HG02938 (cell line): ENCODE data around the gene TAS2R10.
A peak's percentile ranks its signal among the peaks of the same experiment; 100 is the strongest.
"Not testable (repeated sequence)": the region's sequence is repeated elsewhere in the genome, so short reads cannot be mapped to it uniquely, and the experiment has no call there.

Source experiments
- ATAC-seq: cut with Tn5 transposase; IDR thresholded peaks from one replicate; pipeline ENCODE4 v1.9.1; 2021; ENCODE audit warnings: mild to moderate bottlenecking, moderate library complexity; ENCODE audit not compliant: unreplicated experiment

Gene TAS2R10, protein sequence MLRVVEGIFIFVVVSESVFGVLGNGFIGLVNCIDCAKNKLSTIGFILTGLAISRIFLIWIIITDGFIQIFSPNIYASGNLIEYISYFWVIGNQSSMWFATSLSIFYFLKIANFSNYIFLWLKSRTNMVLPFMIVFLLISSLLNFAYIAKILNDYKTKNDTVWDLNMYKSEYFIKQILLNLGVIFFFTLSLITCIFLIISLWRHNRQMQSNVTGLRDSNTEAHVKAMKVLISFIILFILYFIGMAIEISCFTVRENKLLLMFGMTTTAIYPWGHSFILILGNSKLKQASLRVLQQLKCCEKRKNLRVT

DNA sequence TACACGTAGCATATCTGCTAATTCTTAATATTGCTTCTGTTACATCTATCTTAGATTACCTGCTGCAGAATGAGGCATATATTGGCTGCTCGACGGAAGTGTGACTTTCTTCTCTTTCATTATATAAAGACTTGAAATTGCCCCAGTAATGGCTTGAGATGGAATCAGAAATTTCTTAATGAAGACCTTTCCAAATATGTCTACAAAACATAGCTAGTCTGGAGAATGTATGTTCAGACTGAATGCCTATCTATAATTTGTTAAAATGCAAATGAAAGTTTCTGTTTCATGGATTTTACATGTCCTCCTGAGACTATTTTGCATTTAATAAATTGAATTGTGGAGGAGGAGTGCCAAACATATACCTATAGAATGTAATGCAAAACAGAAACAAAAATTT is at the start of gene TAS2R10:
Gene TAS2R10 (minus strand): TSS at position 101 of the 400 bp plus-strand sequence. CDS start 89 bp downstream, at position 12.
- no peak for ATAC-seq

DNA sequence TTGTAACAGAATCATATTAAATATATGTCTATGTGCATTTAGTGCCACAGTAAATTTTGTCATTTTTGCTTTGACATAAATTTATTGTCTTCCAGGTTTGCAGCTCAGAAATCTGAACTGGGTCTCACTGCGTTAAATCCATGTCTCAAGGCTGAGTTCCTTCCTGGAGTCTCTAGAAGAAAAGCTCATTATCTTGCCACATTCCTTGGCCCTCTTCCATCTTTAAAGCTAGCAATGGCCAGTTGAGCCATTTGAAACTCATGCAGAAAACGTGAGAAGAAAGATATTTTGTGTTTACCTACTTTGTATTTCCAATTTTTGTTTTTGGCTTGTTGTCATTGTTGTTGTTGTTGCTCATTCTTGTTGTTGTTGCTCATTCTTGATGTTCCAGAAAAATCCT is 47.2 kb upstream of the TAS2R10 start:
- no peak for ATAC-seq

- no peak for ATAC-seq
Measured at GRCh38 chr12:10867381-10867780, 41.2 kb upstream of the TAS2R10 start.

GRCh38 chr12:10863512-10864218 is 37.5 kb upstream of the TAS2R10 start:
- ATAC-seq: no peak

GRCh38 chr12:10861366-10861765 is 35.2 kb upstream of the TAS2R10 start:
- ATAC-seq: no peak

DNA sequence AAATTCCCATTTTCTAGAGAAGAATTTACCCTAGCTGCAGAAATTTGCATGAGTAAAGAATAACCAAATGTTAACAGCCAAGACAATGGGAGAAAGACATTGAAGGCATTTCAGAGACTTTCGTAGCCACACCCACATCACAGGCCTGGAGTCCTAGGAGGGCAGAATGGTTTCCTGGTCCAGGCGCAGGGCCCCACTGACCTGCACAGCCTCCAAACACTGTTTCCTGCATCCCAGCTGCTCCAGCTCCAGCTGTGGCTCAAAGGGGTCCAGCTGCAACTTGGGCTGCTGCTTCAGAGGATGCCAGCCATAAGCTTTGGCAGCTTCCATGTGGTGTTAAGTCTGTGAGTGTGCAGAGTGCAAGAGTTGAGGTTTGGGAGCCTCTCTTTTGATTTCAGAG is 29.6 kb upstream of the TAS2R10 start:
- no peak for ATAC-seq

GRCh38 chr12:10853776-10854175 is 27.6 kb upstream of the TAS2R10 start:
- no peak for ATAC-seq

- no peak for ATAC-seq
Measured at GRCh38 chr12:10851243-10851858, 25.2 kb upstream of the TAS2R10 start.

DNA sequence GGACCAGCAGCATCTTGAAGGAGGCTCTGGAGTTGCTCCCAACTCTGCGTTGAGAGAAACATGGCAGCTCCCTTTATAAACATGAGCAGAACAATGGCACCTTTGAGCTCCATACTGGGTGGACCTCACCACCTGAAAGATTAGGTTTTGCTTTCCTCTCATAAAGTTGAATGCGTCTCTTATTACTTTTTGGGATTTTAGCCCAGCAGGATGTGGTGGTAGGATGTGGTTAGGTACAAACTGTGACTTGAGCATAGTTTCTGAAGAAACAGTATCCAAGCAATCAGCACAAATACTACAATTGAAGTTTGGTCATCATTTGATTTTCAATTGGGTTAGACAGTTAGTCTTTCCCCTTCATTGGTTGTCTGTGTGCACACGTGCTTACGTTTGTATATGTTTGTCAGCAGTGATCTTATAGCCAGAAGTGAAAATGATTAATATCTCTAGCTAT is 23.3 kb upstream of the TAS2R10 start, which contains the start of gene PRR4:
Gene PRR4 (minus strand): TSS at position 51 of the 454 bp plus-strand sequence. CDS start 38 bp downstream, at position 13.
- ATAC-seq: peak; percentile 60

GRCh38 chr12:10847744-10848143 is 21.6 kb upstream of the TAS2R10 start:
- ATAC-seq: no peak

DNA sequence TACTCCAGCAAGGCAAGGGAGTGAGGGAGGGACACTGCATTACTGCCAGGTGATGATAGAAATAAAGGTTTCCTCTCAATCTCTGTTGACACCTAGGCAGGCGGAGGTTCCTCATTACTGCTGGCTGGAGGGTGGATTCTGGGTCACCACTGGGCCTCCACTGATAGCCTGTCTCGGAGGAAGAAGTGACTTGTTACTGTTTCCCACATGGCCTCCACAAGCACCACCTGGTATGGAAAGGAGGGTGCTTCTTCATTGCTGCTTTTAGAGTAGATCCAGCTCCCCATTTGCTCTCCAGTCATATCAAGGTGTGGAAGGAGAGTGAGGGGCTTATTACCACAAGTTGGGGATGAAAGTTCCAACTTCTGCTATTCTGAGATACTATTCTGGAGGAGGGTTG is 16.7 kb upstream of the TAS2R10 start:
- no peak for ATAC-seq

DNA sequence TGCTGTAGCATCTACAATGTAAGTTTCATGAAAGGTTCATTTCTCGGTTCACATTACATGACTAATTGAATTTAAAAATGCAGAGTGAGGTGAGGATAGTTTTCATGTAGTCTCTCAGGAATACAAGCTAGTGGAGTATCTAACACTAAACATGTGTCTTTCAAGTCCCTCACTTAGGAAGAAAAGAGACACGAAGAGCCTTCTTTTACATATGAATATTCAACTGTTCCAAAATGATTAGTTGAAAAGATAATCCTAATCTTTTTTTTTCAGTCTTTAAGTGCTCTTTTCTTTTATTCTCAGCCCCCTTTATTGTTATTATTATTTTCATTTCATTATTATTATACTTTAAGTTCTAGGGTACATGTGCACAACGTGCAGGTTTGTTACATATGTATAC is 12.3 kb upstream of the TAS2R10 start:
- ATAC-seq: no peak

DNA sequence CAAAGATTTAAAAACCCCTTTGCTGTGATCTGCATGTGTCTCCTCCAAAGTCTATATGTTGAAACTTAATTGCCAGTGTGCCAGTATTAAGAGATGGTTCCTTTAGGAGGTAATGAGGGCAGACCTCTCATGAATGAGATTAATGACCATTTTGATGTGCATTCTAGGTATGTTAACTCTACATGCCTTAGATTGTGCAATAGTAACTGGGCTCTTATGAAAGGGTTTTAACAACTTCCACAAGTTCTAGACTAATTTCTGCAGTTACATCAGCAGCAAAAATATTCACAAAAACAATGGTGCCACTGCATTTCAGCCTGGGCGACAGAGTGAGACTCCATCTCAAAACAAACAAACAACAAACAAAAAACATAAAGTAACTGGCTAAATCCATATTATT is 3.8 kb upstream of the TAS2R10 start:
- no peak for ATAC-seq

DNA sequence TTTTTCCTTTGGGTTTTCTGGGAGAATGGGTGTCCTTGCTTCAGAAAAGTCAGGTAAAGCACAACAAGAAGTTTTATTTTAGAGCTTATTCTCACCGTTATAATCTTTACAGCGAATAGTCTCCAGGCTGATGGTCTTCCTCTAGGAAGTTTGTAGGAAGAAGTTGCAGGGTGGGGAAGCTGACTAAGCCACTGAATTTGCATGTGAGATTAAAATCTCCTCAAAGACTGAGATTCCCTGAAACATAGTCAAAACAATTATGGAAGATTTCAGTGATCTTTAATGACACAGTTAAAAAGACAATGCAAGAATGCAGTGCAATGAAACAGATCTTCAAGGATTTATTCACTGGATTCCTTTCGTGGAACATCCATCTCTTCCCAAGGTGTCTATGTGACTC is 1.2 kb downstream of the TAS2R10 start:
- ATAC-seq: no peak

DNA sequence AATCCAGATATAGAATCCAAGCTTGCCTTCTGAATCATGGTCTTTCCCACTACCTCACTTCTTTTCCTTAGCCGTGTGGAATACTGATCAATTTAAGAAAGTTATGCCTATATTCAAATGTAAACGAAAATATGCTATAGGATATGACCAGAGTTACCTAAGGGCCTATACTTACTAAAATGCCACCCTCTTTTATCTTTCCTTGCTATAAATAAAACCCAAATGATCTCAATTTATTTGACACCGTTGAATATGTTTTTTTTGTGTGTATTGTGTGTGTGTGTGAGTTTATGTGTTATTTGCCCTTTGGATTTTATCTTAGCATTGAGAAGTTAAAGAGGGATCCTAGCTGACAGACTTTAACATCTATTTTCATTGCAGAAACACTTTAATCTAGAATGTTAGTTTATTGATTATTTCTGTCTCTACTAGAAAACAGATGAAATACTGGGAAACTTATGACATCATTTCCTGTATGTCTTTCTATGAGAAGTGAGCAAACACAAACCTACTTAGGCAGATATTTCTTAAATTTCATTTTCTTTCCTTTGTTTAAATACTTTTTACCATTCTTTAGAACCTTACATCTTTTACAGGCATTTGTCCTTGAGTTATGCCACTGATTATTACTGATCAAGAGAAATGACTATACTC is 14.1 kb downstream of the TAS2R10 start:
- no peak for ATAC-seq

DNA sequence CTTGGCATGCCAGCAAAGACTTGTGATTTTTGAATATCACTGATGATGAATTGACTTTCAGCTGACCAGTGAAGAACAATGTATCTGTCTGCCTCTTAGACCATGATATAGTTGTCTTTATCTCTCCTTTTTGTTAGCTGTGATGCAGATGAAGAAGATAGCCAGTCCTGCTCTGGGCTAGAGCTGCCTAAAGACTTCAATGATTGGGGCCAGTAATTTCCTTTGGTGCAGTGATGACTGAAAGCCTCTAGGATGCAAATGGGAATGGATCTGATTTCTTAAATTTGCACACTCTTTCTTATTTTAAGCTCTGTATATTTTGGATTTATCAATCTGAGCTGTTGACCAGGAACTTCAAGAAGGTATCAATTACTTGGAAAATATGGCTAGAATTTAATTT is 16.1 kb downstream of the TAS2R10 start, which contains the start of gene TAS2R9:
Gene TAS2R9 (minus strand): TSS at position 101 of the 400 bp plus-strand sequence. CDS start 93 bp downstream, at position 8.
- ATAC-seq: no peak

DNA sequence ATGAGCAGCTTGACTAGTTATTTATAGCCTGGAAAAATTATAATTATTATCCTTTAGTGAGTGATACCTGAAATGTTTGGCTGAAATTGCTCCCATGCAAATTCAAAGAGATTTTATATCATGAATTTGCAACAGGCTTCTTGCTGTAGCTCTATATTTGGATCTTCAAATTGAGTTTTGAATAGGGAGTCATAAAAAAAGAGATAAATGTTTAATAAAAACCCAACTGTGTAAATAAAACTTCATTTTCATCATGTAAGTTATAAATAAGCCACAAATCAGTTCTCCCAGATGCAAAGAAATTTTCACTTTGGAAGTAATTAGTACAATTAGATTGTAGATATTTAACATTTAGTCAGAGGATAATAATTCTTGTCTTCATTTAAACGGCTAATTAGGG is 19.0 kb downstream of the TAS2R10 start, which contains the start of gene TAS2R8:
Gene TAS2R8 (minus strand): TSS at position 101 of the 400 bp plus-strand sequence. CDS start 306 bp downstream, outside the sequence.
- ATAC-seq: no peak

GRCh38 chr12:10802587-10802986 is 23.6 kb downstream of the TAS2R10 start, which contains the start of gene TAS2R7:
Gene TAS2R7 (minus strand): TSS chr12:10802627. CDS start chr12:10802570, 57 bp downstream.
- no peak for ATAC-seq

GRCh38 chr12:10801741-10802140 is 24.4 kb downstream of the TAS2R10 start:
- no peak for ATAC-seq

- no peak for ATAC-seq
Measured at GRCh38 chr12:10794222-10794621, 31.9 kb downstream of the TAS2R10 start.

GRCh38 chr12:10791769-10792168 is 34.4 kb downstream of the TAS2R10 start:
- ATAC-seq: not testable (repeated sequence)
